K562 (cell line): ENCODE data around the gene NT5E.

ENCODE experiments used
- ARHGAP35 ChIP-seq: fragments of 450-650 bp; IDR thresholded peaks from 2 replicates; pipeline ENCODE4 v1.6.1; 2018; ENCODE audit not compliant: partially characterized antibody
- CBFB ChIP-seq: sonication (generic); formaldehyde crosslinking; IDR thresholded peaks from 2 replicates; pipeline ENCODE4 v1.4.0; 2020; ENCODE audit warnings: mild to moderate bottlenecking, missing genetic modification reagents
- CC2D1A ChIP-seq: fragments of 450-650 bp; IDR thresholded peaks from 2 replicates; pipeline ENCODE4 v1.6.1; 2017; ENCODE audit warnings: mild to moderate bottlenecking
- GTF2F1 ChIP-seq: IDR thresholded peaks from 2 replicates; pipeline ENCODE4 v1.6.1; 2011; ENCODE audit warnings: low read depth, low read length, improper control_type of control experiment
- HMGXB4 ChIP-seq: sonication (generic); formaldehyde crosslinking; IDR thresholded peaks from 2 replicates; pipeline ENCODE4 v1.8.1; 2023; ENCODE audit warnings: mild to moderate bottlenecking, missing genetic modification reagents
- MYC ChIP-seq, 2 experiments: fragments of 250-450 bp in 1 of 2; sonication (Bioruptor Pico) in 1 of 2; IDR thresholded peaks; 2 replicates each; pipeline versions ENCODE4 v1.5.1 to v1.6.1; 2012 to 2021; ENCODE audit warnings: low read depth in 2 of 2, borderline replicate concordance in 1 of 2, improper control_type of control experiment in 1 of 2, low read length in 1 of 2, mild to moderate bottlenecking in 1 of 2, moderate library complexity in 1 of 2
- POLR2AphosphoS5 ChIP-seq: IDR thresholded peaks from 2 replicates; pipeline ENCODE4 v1.6.1; 2011; ENCODE audit warnings: mild to moderate bottlenecking, low read depth, low read length, moderate library complexity; ENCODE audit not compliant: control insufficient read depth, insufficient read depth

GRCh38 chr6:85451565-85452306, 1.9 kb downstream of the NT5E start:
- TF ChIP-seq CC2D1A (no peak), HMGXB4 (no peak), CBFB (CRISPR knock-in tag) (no peak), POLR2AphosphoS5 (no peak), ARHGAP35 (no peak), MYC (IDR thresholded peaks at IDR 0.05; ENCODE audit: low read depth, low read length) (no peak), MYC (CRISPR knock-in tag; IDR thresholded peaks at IDR 0.05; ENCODE audit: borderline replicate concordance, low read depth) (no peak), GTF2F1 (no peak)
